GM18511 (cell line): ENCODE data around the gene SPDEF.

ENCODE experiments used
- ATAC-seq: cut with Tn5 transposase; IDR thresholded peaks from one replicate; pipeline ENCODE4 v1.9.1; 2021; ENCODE audit warnings: mild to moderate bottlenecking, moderate library complexity; ENCODE audit not compliant: unreplicated experiment

Gene SPDEF

GRCh38 chr6:34564181-34564580, 8.1 kb upstream of the SPDEF start:
- no peak for ATAC-seq

DNA sequence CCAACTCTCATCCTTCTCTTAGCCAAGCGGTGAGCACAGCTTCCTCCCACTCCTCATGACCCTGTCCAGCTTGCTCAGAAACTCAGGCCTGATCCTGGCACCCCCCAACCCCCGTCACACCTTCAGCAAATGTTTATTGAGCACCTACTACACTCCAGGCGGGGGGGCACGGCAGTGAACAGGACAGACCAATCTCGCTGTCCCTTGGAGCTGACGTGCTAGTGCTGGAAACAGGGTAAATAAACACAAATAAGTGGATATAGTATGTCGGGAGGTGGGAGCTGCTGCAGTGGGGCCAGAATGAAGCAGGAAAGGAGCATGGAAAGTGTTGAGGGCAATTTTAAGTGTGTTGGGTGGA, 7.4 kb upstream of the SPDEF start:
- ATAC-seq: no peak

DNA sequence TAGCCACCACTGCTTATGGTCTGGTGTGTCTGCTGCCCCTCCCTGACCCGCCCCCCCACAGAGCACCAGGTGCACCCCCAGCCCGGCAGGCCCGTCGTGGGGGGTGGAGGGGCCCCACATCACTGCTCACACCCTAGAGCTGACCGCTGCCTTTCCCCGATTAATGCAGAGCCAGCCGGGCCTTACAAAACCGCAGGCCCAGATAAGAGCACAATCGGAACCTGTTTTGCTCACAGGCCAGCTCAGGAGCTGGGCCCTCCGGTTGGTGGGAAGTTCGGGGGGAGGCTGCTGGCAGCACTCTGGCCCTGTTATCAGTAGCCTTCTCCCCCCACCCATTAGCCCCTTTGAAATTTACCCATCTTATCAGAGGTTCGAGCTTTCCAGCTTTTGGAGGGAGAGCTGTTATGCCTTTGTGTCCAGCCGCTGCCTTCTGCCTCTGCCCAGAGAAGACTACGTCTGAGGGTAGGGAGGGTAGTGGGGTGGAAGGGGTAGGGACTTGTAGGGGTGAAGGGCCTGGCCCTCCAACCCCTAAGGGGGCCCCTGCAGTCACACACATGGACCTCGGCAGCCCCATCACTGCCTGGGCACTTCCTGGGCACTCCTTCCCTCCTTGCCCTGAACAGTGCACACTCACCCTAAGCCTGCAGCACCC, 6.9 kb upstream of the SPDEF start:
- no peak for ATAC-seq

- ATAC-seq: no peak
These were observed 6.2 kb upstream of the SPDEF start for GRCh38 chr6:34562350-34562749.

DNA sequence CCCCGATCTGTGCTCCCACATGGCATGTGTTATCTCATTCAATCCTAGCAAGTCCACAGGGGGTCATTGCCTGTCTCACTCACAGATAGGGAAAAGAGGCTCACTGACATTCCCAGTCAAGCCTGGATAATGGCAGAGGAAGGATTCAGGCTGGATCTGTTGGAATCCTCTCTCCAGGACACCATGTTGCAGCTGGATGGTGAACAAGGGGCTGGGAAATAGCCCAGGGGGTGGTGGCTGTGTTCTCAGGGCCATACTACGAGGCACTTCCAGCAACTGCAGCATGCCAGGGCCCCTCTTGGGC, 5.0 kb upstream of the SPDEF start:
- no peak for ATAC-seq

GRCh38 chr6:34560366-34561226, 4.5 kb upstream of the SPDEF start:
- ATAC-seq: no peak

GRCh38 chr6:34559651-34560365, 3.7 kb upstream of the SPDEF start:
- ATAC-seq: no peak

DNA sequence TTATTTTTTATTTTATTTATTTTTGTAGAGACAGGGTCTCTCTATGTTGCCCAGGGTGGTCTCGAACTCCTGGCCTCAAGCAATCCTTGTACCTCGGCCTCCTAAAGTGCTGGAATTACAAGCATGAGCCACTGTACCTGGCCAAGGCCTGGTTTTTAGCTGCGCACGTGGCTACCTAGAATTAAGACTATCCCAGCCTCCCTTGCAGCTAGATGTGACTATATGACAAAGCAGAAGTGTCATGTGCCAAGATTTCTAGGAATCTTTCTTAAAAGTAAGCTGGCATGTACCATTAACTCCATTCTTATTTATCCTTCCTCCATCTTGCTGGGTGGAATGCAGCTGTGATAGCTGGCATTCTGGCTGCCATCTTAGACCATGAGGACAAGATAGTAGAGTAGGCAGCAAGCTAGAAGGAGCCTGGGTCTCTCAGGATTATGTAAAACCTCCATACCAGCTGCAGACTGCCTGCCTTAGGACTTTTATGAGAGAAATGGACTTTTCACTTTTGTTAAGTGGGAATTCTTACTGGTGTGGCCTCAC, 2.1 kb upstream of the SPDEF start:
- ATAC-seq: no peak

DNA sequence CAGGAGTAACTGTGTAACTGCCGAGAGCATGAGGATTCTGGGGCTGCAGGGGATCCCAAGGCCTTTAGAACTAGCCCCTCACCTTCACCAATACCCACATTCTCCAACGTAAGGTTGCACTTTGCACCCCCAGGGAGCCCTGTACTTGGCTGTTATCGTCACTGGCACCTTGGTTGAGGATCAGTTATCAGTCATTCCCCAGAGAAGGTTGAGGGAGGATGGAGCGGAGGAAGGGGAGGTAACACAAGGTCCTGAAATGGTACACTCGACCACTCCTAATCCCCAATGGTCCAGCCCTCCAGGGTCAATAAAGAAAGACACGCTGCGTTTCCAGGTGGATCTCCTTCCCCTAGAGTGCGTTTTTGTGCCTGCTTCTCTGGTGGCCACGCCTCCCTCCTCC, 1.1 kb upstream of the SPDEF start:
- ATAC-seq: no peak

GRCh38 chr6:34556493-34556892, 364 bp upstream of the SPDEF start:
- ATAC-seq: no peak

- ATAC-seq: no peak
These were observed 801 bp downstream of the SPDEF start for GRCh38 chr6:34555328-34555727.

DNA sequence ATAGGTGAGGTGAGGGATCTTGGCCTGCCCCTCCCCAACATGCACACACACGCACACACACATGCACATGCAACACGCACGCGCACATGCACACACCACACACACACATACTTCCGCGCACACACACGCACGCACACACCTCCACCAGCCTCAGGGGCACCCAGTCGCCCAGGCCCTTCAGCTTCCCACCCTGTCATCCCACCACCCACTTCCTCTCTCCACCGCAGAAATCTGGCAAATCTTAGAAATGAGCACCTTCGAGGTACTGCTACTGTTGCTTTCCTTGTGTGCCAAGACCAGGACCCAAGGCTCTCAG, 1.2 kb downstream of the SPDEF start:
- ATAC-seq: no peak

DNA sequence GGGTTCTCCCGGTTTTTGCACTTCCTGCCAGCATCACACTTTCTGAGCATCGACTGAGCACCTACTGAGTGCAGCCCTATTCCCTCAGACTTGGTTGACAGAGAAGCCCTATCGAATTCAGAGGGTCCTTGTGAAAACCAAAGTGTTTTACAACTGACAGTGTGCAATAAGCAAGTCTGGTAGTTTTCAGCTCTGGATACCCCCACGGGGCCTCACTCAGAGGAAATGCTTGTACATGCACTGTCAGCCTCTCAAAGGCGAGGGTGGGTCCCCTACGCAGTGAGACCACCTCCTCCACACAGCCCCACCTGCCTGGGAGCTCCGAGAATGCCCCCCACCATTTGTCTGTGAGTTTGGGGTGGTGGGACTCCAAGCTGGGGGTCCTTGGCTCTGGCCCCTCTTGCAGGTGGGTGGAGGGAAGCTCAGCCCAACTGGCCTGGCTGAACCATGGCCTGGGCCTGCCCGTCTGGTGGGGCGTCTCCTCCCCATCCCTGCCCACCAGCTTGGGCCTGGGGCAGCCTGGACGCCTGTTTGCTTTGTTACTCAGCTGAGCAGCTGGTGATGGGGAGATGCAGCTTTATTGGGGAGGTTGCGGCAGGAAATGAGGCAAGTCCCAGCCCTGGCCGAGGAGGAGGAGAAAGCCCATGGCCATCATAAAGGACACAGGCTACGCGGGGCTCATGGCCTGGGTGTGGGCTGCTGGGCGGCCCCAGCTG, 1.7 kb downstream of the SPDEF start:
- no peak for ATAC-seq

DNA sequence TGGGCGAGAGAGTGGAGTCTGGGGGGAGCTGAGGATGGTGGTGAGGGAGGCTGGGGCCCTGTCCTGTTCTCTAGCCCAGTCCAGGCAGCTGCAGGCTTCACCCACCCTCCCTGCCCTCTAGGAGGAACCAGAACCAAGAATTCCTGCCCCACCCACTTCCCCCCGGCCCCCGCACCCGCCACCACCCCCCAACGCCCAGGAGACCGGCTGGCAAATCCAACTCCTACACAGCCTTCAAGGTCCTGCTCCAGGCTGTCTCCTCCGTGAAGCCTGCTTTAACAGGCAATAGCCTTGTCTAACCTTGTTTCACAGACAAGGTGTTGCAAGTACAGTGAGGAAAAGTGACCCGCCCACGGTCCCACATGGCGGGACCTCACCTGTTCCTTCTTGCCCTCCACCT, 2.4 kb downstream of the SPDEF start:
- no peak for ATAC-seq

GRCh38 chr6:34553146-34553545, 3.0 kb downstream of the SPDEF start:
- ATAC-seq: no peak

GRCh38 chr6:34552620-34553019, 3.5 kb downstream of the SPDEF start:
- ATAC-seq: no peak

- ATAC-seq: no peak
These were observed 4.4 kb downstream of the SPDEF start for GRCh38 chr6:34551720-34552119.

DNA sequence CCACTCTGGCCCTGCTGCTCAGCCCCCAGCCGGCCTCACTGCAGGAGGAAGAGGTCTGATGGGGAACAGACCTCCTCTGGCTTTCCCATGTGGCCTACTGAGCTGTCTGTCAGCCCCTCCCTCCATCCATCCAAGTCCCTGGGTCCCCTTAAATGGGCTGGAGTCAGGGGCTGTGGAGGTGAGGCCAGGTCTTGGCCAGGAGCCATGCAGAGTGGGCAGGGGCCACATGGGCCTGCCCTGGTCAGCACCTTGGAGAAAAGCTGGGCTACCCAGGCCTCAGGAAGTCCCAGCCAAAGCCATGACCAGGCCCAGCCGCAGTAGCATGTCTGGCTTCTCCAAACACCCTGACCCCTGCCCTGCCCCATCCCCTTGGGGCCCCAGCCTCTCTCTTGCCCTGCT, 6.3 kb downstream of the SPDEF start:
- ATAC-seq: no peak

- ATAC-seq: no peak
These were observed 6.9 kb downstream of the SPDEF start for GRCh38 chr6:34549026-34549803.
